HepG2 (cell line): ENCODE measurements around the gene TMEM266.

Experiments used
- CTCF ChIP-seq: sonication (generic); formaldehyde crosslinking; IDR thresholded peaks from 2 replicates; pipeline ENCODE4 v1.5.0; 2020; ENCODE audit warnings: mild to moderate bottlenecking, missing genetic modification reagents, moderate library complexity
- POLR2AphosphoS5 ChIP-seq: IDR thresholded peaks from 2 replicates; pipeline ENCODE4 v1.6.1; 2012; ENCODE audit warnings: low read depth, low read length

DNA sequence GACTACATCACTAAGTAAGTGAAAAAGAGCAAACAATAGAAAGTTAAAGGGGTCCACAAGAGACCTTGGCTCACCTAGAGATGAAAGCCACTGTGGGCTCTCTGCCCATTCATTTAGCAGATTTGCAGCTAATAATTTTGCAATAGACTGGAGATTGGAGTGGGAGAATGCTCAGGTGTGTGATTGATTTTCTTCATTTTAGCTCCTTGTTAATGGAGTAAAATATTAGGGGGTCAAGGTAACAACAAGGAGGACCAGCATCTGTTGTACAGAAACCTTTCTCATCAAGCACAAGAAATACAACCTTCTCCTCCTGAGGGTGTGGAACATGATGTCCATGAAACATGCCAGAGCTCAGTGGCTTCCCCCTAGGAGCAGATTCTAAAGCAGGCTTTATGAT lies 63.2 kb downstream of the TMEM266 start:
- TF ChIP-seq POLR2AphosphoS5, result no peak
- TF ChIP-seq CTCF (CRISPR knock-in tag), result no peak
